ENCODE results near the gene CARMIL1. TPM values are rescaled to one million over a fixed set of nuclear protein-coding genes. Genes with fewer than 3 reads are reported as not detected.

CARMIL1 gene
- total RNA-seq, 1 donor from 2014 or later, result 1.4 TPM

GRCh38 chr6:25497383-25498040, 218.3 kb downstream of the CARMIL1 start:
- Mint-ChIP-seq H3K27me3 (no peaks in the 10 kb centered on the region), H3K9me3 (no peaks in the 10 kb centered on the region), H3K36me3 (ENCODE audit: low read depth) (no peaks in the 10 kb centered on the region), H3K27ac (no peak overlapping the region), H3K4me3 (no peak overlapping the region), H3K4me1 (no peaks in the 10 kb centered on the region)
- no peak for DNase-seq
- intact Hi-C loops (cut with micrococcal nuclease), result loop anchor here (10.0 kb wide), 1 partner anchor 107 kb away; no protein-coding TSS in a partner anchor

- Mint-ChIP-seq H3K4me1 (no peaks in the 10 kb centered on the region), H3K36me3 (ENCODE audit: low read depth) (no peaks in the 10 kb centered on the region), H3K4me3 (no peak overlapping the region), H3K27ac (no peak overlapping the region), H3K27me3 (no peaks in the 10 kb centered on the region), H3K9me3 (no peaks in the 10 kb centered on the region)
- DNase-seq, result no peak
- intact Hi-C loops (cut with micrococcal nuclease), result loop anchor here (10.0 kb wide), 1 partner anchor 106 kb away; no protein-coding TSS in a partner anchor
These were observed 219.3 kb downstream of the CARMIL1 start for GRCh38 chr6:25498505-25498904.

DNA sequence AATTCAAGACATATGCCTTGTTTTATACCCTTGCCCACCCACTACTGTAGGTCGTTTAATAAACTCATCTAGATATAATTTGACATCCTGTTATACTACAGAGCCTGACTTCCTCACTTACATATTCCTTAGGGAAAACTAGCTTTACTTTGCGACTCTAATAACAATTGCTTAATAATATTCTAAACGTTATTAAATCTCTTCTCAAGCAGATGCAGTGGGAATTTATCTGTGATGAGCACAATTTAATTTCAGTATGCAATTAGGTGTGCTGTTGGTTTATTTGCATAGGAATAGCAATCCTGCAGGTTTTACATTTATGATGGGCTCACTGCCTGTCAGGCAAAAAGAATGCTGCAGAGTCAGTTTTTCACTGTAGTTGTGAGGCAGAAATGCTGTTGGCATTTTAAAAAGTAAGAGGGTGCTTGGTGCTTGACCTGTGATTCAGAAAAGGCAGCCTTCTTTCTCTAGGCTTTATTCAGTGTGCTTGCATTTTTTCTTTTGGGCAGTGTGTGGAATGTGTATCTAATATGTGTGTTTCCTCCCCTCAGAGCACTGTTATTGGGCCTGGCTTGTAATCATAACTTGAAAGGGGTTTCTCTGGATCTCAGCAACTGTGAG, 220.6 kb downstream of the CARMIL1 start:
- Mint-ChIP-seq H3K4me1 (no peaks in the 10 kb centered on the region), H3K36me3 (ENCODE audit: low read depth) (no peaks in the 10 kb centered on the region), H3K9me3 (no peaks in the 10 kb centered on the region), H3K27ac (no peak overlapping the region), H3K27me3 (no peaks in the 10 kb centered on the region), H3K4me3 (no peak overlapping the region)
- DNase-seq, result no peak
- intact Hi-C loops (cut with micrococcal nuclease), result loop anchor here (10.0 kb wide), 1 partner anchor 105 kb away; no protein-coding TSS in a partner anchor

GRCh38 chr6:25503686-25504085, 224.5 kb downstream of the CARMIL1 start:
- H3K27ac Mint-ChIP-seq, result no peak overlapping the region
- intact Hi-C loops (cut with micrococcal nuclease), result no loop called here
- H3K27me3 Mint-ChIP-seq, result no peaks in the 10 kb centered on the region
- H3K9me3 Mint-ChIP-seq, result no peaks in the 10 kb centered on the region
- no peaks in the 10 kb centered on the region for H3K36me3 Mint-ChIP-seq (ENCODE audit: low read depth)
- no peak for DNase-seq
- H3K4me3 Mint-ChIP-seq, result no peak overlapping the region
- H3K4me1 Mint-ChIP-seq, result no peaks in the 10 kb centered on the region

- H3K9me3 Mint-ChIP-seq, result no peaks in the 10 kb centered on the region
- H3K4me1 Mint-ChIP-seq, result no peaks in the 10 kb centered on the region
- intact Hi-C loops (cut with micrococcal nuclease), result no loop called here
- no peaks in the 10 kb centered on the region for H3K36me3 Mint-ChIP-seq (ENCODE audit: low read depth)
- no peak overlapping the region for H3K4me3 Mint-ChIP-seq
- no peak for DNase-seq
- no peak overlapping the region for H3K27ac Mint-ChIP-seq
- H3K27me3 Mint-ChIP-seq, result no peaks in the 10 kb centered on the region
These were observed 225.5 kb downstream of the CARMIL1 start for GRCh38 chr6:25504661-25505060.

GRCh38 chr6:25506020-25506419, 226.8 kb downstream of the CARMIL1 start:
- H3K36me3 Mint-ChIP-seq (ENCODE audit: low read depth), result no peaks in the 10 kb centered on the region
- no peak overlapping the region for H3K4me3 Mint-ChIP-seq
- no peak for DNase-seq
- H3K27me3 Mint-ChIP-seq, result no peaks in the 10 kb centered on the region
- H3K4me1 Mint-ChIP-seq, result no peaks in the 10 kb centered on the region
- intact Hi-C loops (cut with micrococcal nuclease), result no loop called here
- no peak overlapping the region for H3K27ac Mint-ChIP-seq
- H3K9me3 Mint-ChIP-seq, result no peaks in the 10 kb centered on the region

GRCh38 chr6:25508051-25508450, 228.9 kb downstream of the CARMIL1 start:
- Mint-ChIP-seq H3K36me3 (ENCODE audit: low read depth) (no peaks in the 10 kb centered on the region), H3K4me1 (no peaks in the 10 kb centered on the region), H3K4me3 (no peak overlapping the region), H3K9me3 (no peaks in the 10 kb centered on the region), H3K27ac (no peak overlapping the region), H3K27me3 (no peaks in the 10 kb centered on the region)
- DNase-seq, result peak; percentile 47
- intact Hi-C loops (cut with micrococcal nuclease), result no loop called here

DNA sequence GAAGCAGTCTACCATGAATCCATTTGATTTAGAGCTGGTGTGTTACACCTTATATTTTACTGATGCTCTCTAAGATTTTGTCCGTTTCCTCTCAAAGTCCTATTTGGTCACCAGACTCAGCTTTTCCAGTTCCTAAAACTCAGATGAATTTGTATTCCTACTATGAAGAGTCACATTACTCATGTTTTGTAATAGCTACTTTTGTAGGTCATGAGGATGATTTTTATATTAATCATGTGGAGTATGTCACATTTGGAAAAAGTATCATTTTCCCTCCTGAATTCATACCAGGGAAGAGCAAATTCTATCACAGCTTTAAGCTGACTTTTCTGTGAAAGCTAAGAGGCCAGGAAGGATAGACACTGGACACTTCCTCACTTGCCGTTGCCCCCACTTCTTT, 232.2 kb downstream of the CARMIL1 start:
- no peaks in the 10 kb centered on the region for H3K36me3 Mint-ChIP-seq (ENCODE audit: low read depth)
- no peaks in the 10 kb centered on the region for H3K4me1 Mint-ChIP-seq
- DNase-seq, result no peak
- H3K4me3 Mint-ChIP-seq, result no peak overlapping the region
- H3K27ac Mint-ChIP-seq, result no peak overlapping the region
- intact Hi-C loops (cut with micrococcal nuclease), result no loop called here
- H3K9me3 Mint-ChIP-seq, result no peaks in the 10 kb centered on the region
- no peaks in the 10 kb centered on the region for H3K27me3 Mint-ChIP-seq

- intact Hi-C loops (cut with micrococcal nuclease), result no loop called here
- no peak for DNase-seq
- no peaks in the 10 kb centered on the region for H3K36me3 Mint-ChIP-seq (ENCODE audit: low read depth)
- no peak overlapping the region for H3K27ac Mint-ChIP-seq
- no peaks in the 10 kb centered on the region for H3K4me1 Mint-ChIP-seq
- H3K4me3 Mint-ChIP-seq, result no peak overlapping the region
- no peaks in the 10 kb centered on the region for H3K9me3 Mint-ChIP-seq
- no peaks in the 10 kb centered on the region for H3K27me3 Mint-ChIP-seq
These were observed 233.4 kb downstream of the CARMIL1 start for GRCh38 chr6:25512560-25512959.

GRCh38 chr6:25519856-25520255, 240.7 kb downstream of the CARMIL1 start:
- Mint-ChIP-seq H3K36me3 (ENCODE audit: low read depth) (no peaks in the 10 kb centered on the region), H3K27me3 (no peaks in the 10 kb centered on the region), H3K4me1 (no peaks in the 10 kb centered on the region), H3K9me3 (no peaks in the 10 kb centered on the region), H3K4me3 (no peak overlapping the region), H3K27ac (no peak overlapping the region)
- DNase-seq, result no peak
- intact Hi-C loops (cut with micrococcal nuclease), result no loop called here

- no peaks in the 10 kb centered on the region for H3K36me3 Mint-ChIP-seq (ENCODE audit: low read depth)
- intact Hi-C loops (cut with micrococcal nuclease), result no loop called here
- no peak overlapping the region for H3K27ac Mint-ChIP-seq
- DNase-seq, result no peak
- H3K9me3 Mint-ChIP-seq, result no peaks in the 10 kb centered on the region
- H3K4me3 Mint-ChIP-seq, result no peak overlapping the region
- H3K4me1 Mint-ChIP-seq, result no peaks in the 10 kb centered on the region
- peaks cover 2% of the 10 kb centered on the region for H3K27me3 Mint-ChIP-seq
These were observed 245.4 kb downstream of the CARMIL1 start for GRCh38 chr6:25524542-25524941.

DNA sequence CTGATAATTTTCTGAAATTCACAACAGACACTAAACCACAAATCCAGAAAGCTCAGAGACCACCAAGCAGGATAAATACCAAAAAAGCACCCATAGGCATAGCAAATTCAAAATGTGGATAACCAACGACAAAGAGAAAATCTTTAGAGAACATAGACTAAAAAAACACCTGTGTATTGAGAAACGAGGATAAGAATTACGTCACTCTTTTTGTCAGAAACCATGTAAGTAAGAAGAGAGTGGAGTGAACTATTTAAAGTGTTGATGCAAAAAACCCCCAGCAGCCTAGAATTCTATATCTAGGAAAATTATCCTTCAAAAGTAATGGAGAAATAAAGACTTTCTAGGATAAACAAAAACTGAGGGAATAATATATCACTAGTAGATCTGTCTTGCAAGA, 245.9 kb downstream of the CARMIL1 start:
- Mint-ChIP-seq H3K27me3 (peaks cover 2% of the 10 kb centered on the region), H3K9me3 (no peaks in the 10 kb centered on the region), H3K36me3 (ENCODE audit: low read depth) (no peaks in the 10 kb centered on the region), H3K4me1 (no peaks in the 10 kb centered on the region), H3K27ac (no peak overlapping the region), H3K4me3 (no peak overlapping the region)
- DNase-seq, result no peak
- intact Hi-C loops (cut with micrococcal nuclease), result no loop called here

DNA sequence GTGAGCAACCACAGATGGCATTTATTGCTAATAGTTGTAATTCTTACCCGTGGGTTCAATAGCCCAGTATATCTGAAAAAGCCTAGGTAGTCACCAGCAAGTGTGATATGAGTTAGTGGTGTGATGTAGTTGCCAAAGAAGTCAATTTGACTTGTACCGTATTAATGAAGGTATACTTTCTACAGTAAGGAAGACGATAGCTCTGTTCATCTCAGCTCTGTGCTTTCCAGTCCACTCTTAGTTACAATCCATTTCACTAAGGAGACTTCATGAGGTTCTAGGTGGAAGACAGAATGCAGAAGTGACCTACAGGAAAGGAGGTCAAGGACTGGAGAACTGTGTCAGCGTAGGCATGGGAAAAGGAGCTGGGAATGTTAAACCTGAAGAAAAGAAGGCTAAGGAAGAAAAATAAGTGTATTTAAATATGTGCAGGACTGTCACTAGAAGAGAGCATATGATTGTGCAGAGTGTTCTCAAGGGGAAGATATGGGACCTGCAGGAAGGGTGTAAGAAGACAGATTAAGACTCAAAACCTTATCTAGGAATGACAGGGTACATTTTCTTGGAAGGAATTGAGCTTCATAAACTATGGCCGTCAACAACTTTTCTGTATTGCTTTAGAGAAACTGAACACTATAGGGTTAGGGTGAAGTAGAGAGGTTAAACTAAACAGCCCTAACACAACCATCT, 255.9 kb downstream of the CARMIL1 start:
- no peak for DNase-seq
- intact Hi-C loops (cut with micrococcal nuclease), result no loop called here
- Mint-ChIP-seq H3K4me1 (no peaks in the 10 kb centered on the region), H3K36me3 (ENCODE audit: low read depth) (no peaks in the 10 kb centered on the region), H3K27me3 (no peaks in the 10 kb centered on the region), H3K9me3 (no peaks in the 10 kb centered on the region), H3K27ac (no peak overlapping the region), H3K4me3 (no peak overlapping the region)

GRCh38 chr6:25535632-25536225, 256.6 kb downstream of the CARMIL1 start:
- no peaks in the 10 kb centered on the region for H3K27me3 Mint-ChIP-seq
- DNase-seq, result no peak
- H3K36me3 Mint-ChIP-seq (ENCODE audit: low read depth), result no peaks in the 10 kb centered on the region
- H3K9me3 Mint-ChIP-seq, result no peaks in the 10 kb centered on the region
- intact Hi-C loops (cut with micrococcal nuclease), result no loop called here
- H3K4me3 Mint-ChIP-seq, result no peak overlapping the region
- H3K27ac Mint-ChIP-seq, result no peak overlapping the region
- H3K4me1 Mint-ChIP-seq, result no peaks in the 10 kb centered on the region

Data from activated CD4-positive, alpha-beta T cell treated with anti-CD3 and anti-CD28 coated beads, Interleukin-2, amount 10 ng/mL, durations not matched to agents 24 days and 14 days (primary cell).